ENCODE measurements around the gene OR10AD1.

GRCh38 chr12:48203192-48203591 is at the start of gene OR10AD1:
- TF ChIP-seq POLR2A (IDR thresholded peaks at IDR 0.05) (no peak), CTCF (IDR thresholded peaks at IDR 0.05) (no peak)

All from right lobe of liver (tissue), 4 donors.